Ishikawa (cell line): ENCODE results near the gene TBXT.

Experiments
- CEBPB ChIP-seq: IDR thresholded peaks from 2 replicates; pipeline ENCODE4 v1.6.1; 2012
- CREB1 ChIP-seq: IDR thresholded peaks from 2 replicates; pipeline ENCODE4 v1.6.1; 2012; ENCODE audit warnings: low read depth
- EGR1 ChIP-seq: IDR thresholded peaks from 2 replicates; pipeline ENCODE4 v1.6.1; 2012
- EP300 ChIP-seq: IDR thresholded peaks from 2 replicates; pipeline ENCODE4 v1.6.1; 2012; ENCODE audit warnings: borderline replicate concordance
- FOXM1 ChIP-seq: IDR thresholded peaks from 2 replicates; pipeline ENCODE4 v1.6.1; 2012; ENCODE audit warnings: low read depth, borderline replicate concordance
- MAX ChIP-seq: IDR thresholded peaks from 2 replicates; pipeline ENCODE4 v1.6.1; 2012
- NFIC ChIP-seq: IDR thresholded peaks from 2 replicates; pipeline ENCODE4 v1.6.1; 2012
- RAD21 ChIP-seq: IDR thresholded peaks from 2 replicates; pipeline ENCODE4 v1.6.1; 2012; ENCODE audit warnings: low read depth
- REST ChIP-seq: IDR thresholded peaks from 2 replicates; pipeline ENCODE4 v1.6.1; 2012; ENCODE audit warnings: low read depth, mild to moderate bottlenecking
- TAF1 ChIP-seq: IDR thresholded peaks from 2 replicates; pipeline ENCODE4 v1.6.1; 2012; ENCODE audit warnings: low read depth, mild to moderate bottlenecking
- TCF12 ChIP-seq: IDR thresholded peaks from 2 replicates; pipeline ENCODE4 v1.6.1; 2012; ENCODE audit warnings: low read depth
- TEAD4 ChIP-seq: IDR thresholded peaks from 2 replicates; pipeline ENCODE4 v1.6.1; 2012
- USF1 ChIP-seq: IDR thresholded peaks from 2 replicates; pipeline ENCODE4 v1.6.1; 2012
- YY1 ChIP-seq: IDR thresholded peaks from 2 replicates; pipeline ENCODE4 v1.6.1; 2012; ENCODE audit warnings: low read depth
- ZBTB7A ChIP-seq: IDR thresholded peaks from 2 replicates; pipeline ENCODE4 v1.6.1; 2012; ENCODE audit warnings: low read depth

Gene TBXT

GRCh38 chr6:166167801-166168615 lies at the start of gene TBXT:
TBXT (minus strand) TSS chr6:166167851; CDS start chr6:166167591, 260 bp downstream.
- TF ChIP-seq YY1 (no peak), TEAD4 (no peak), EP300 (no peak), TCF12 (no peak), CEBPB (no peak), REST (no peak), EGR1 (no peak), USF1 (no peak), FOXM1 (no peak), MAX (no peak), ZBTB7A (no peak)

GRCh38 chr6:166207284-166207561 lies 39.6 kb upstream of the TBXT start:
- no peak for TF ChIP-seq CREB1
- TF ChIP-seq MAX: no peak
- TF ChIP-seq FOXM1: no peak
- TF ChIP-seq TAF1: no peak
- no peak for TF ChIP-seq ZBTB7A
- TF ChIP-seq YY1: no peak
- no peak for TF ChIP-seq REST
- no peak for TF ChIP-seq NFIC
- TF ChIP-seq EGR1: no peak
- TF ChIP-seq EP300: no peak
- TF ChIP-seq CEBPB: no peak

- TF ChIP-seq CEBPB (no peak), CREB1 (no peak), YY1 (no peak), EP300 (no peak), TEAD4 (no peak), USF1 (no peak), EGR1 (no peak), TCF12 (no peak), MAX (no peak), TAF1 (no peak), NFIC (no peak), REST (no peak), ZBTB7A (no peak), FOXM1 (no peak), RAD21 (no peak)
These were observed 39.0 kb upstream of the TBXT start for GRCh38 chr6:166206510-166207283.

GRCh38 chr6:166206066-166206465 lies 38.4 kb upstream of the TBXT start:
- TF ChIP-seq FOXM1 (no peak), EP300 (no peak), ZBTB7A (no peak), MAX (no peak), TEAD4 (no peak), NFIC (no peak), REST (no peak), YY1 (no peak), TCF12 (no peak), EGR1 (no peak), CREB1 (no peak), RAD21 (no peak), USF1 (no peak), TAF1 (no peak)
